Lower leg skin (tissue), 3 donors: Measurements from ENCODE around the gene AUTS2.

Experiments used
- POLR2A ChIP-seq, 2 donors: fragments of 450-650 bp; IDR thresholded peaks; one replicate each; pipeline ENCODE4 v1.6.1; 2016 to 2017; ENCODE audit warnings: antibody characterized with exemption in 2 of 2, mild to moderate bottlenecking in 1 of 2, moderate library complexity in 1 of 2
- TF ChIP-seq, protein P1 (sequence below), 3 donors: fragments of 450-650 bp; IDR thresholded peaks; one replicate each; pipeline ENCODE4 v1.5.1; 2016; ENCODE audit warnings: antibody characterized with exemption in 3 of 3, mild to moderate bottlenecking in 3 of 3, moderate library complexity in 2 of 3

DNA sequence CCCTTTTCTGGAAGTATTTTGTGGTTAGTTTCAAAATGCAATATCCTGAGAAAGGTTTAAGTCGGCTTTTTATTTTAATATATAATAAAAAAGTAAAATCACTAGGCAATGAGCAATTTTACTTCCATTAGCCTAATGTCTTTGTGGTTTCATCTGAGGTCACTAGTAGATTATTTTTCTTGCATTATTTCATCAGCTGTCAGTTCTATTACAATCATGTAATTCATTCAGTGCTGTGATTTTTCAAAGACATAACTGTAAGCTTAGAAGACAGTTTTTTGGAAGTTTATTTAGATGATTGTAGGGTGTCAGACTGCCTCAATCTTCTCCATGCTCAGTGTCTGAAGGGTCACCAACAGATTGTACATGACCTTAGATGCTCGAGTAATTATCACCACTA is 965.7 kb downstream of the AUTS2 start:
- TF ChIP-seq, protein P1, sequence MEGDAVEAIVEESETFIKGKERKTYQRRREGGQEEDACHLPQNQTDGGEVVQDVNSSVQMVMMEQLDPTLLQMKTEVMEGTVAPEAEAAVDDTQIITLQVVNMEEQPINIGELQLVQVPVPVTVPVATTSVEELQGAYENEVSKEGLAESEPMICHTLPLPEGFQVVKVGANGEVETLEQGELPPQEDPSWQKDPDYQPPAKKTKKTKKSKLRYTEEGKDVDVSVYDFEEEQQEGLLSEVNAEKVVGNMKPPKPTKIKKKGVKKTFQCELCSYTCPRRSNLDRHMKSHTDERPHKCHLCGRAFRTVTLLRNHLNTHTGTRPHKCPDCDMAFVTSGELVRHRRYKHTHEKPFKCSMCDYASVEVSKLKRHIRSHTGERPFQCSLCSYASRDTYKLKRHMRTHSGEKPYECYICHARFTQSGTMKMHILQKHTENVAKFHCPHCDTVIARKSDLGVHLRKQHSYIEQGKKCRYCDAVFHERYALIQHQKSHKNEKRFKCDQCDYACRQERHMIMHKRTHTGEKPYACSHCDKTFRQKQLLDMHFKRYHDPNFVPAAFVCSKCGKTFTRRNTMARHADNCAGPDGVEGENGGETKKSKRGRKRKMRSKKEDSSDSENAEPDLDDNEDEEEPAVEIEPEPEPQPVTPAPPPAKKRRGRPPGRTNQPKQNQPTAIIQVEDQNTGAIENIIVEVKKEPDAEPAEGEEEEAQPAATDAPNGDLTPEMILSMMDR (IDR thresholded peaks at IDR 0.05), result no peak
- TF ChIP-seq POLR2A (IDR thresholded peaks at IDR 0.05), result no peak
